ENCODE data around the gene NUDT17.
"Not testable (repeated sequence)": the region's sequence is repeated elsewhere in the genome, so short reads cannot be mapped to it uniquely, and the experiment has no call there.

Gene NUDT17, protein sequence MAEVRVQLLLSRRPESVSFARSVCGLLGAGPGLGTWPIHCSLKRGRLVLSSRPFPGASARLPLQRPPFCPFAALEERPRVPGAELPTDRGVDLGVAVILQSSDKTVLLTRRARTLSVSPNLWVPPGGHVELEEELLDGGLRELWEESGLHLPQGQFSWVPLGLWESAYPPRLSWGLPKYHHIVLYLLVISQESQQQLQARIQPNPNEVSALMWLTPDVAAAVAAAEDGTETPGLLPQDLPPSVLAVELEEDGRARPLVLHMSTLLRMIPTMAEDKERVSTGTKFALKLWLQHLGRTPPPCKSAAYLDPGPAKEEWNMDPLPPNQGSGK

GRCh38 chr1:145845514-145846161 lies at the start of gene NUDT17:
TSS of gene NUDT17 (plus strand) at chr1:145845630. CDS start at chr1:145845641, 11 bp downstream.
- peak; percentile 84 for DNase-seq

GRCh38 chr1:145796753-145797152 lies 48.7 kb upstream of the NUDT17 start:
- DNase-seq: no peak

- no peak for DNase-seq
These were observed 45.6 kb upstream of the NUDT17 start for GRCh38 chr1:145799806-145800205.

- DNase-seq: no peak
These were observed 41.0 kb upstream of the NUDT17 start for GRCh38 chr1:145804235-145805045.

GRCh38 chr1:145805057-145805456 lies 40.4 kb upstream of the NUDT17 start:
- DNase-seq: no peak

GRCh38 chr1:145806408-145806807 lies 39.0 kb upstream of the NUDT17 start:
- no peak for DNase-seq

DNA sequence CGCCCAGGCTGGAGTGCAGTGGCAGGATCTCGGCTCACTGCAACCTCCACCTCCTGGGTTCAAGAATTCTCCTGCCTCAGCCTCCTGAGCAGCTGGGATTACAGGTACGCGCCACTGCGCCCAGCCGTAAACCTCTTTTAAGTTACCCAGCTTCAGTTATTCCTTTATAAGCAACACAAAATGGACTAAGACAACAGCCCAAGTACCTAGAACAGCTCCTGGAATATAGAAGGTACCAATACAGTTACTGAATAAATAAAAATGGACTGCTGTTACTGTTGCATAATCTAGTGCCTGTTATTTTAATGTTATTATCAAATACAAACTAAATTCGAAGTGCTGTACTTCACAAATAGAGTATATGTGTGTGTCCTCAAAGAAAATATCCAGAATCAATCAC lies 38.6 kb upstream of the NUDT17 start:
- DNase-seq: no peak

GRCh38 chr1:145812977-145813810 lies 32.2 kb upstream of the NUDT17 start:
- not testable (repeated sequence) for DNase-seq

DNA sequence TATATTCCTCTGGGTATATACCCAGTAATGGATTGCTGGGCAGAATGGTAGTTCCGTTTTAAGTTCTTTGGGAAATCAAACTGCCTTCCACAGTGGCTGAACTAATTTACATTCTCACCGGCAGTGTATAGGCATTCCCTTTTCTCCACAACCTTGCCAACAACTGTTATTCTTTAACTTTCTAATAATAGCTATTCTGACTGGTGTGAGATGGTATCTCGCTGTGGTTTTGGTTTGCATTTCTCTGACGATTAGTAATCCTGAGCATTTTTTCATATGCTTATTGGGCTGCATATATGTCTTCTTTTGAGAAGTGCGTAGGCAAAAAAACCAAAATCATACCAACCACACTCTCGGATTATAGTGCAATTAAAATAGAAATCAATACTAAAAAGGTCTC lies 27.3 kb upstream of the NUDT17 start:
- not testable (repeated sequence) for DNase-seq

GRCh38 chr1:145822779-145823331 lies 22.6 kb upstream of the NUDT17 start:
- DNase-seq: not testable (repeated sequence)

DNA sequence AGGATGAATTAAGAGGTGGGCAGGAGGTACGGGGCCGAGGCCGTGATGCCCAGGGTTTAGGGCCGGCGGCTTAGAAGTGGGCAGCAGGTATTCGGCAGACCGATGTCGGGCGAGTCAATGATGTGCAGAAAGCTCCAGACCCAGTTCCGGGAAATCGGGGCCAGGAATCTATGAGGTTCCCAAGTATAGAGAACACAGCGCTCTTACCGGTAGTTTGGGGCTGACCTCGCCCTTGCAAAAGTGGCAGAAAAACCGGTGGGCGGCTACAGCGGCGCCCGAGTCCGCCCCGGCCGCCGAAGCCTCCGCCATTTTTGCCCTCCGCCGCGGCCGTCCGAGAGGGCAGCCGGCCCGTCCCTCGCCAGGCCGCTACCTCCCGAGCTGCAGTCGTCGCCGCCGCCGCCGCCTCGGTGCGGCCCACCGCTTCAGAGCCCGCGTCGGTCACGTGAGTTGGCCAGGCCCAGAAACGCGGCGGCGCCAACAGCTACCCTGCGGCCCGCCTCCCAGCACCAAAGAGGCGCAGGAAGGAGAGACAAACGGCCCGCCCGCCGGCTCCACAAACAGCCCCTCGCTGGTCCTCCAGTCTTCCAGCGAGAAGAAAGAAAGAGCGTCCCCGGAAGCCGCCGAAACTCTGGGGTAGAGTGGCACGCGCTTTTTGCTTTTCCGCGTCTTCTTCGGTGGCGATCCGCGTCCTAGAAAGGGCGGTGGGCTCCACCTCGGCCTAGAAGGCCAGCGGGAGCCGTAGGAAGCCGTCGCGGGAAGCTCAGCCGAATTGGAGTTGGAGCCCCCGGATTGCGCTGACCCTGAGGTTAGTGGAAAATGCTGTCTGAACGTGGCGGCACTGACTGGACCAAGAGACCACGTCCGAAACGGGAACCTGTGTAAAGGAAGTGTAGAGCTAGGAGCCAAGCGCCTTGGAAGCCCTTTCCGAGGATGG lies 21.6 kb upstream of the NUDT17 start, which contains the start of the genes POLR3C and RNF115:
Gene POLR3C, plus strand, starts transcription at position 636 of the 934 bp plus-strand sequence. CDS start 1,577 bp downstream, outside the sequence.
Gene RNF115, minus strand, starts transcription at position 531 of the 934 bp plus-strand sequence. Its CDS starts 222 bp downstream, at position 309.
- peak; percentile 94 for DNase-seq

GRCh38 chr1:145824499-145824842 lies 21.0 kb upstream of the NUDT17 start:
- no peak for DNase-seq

- DNase-seq: no peak
These were observed 19.4 kb upstream of the NUDT17 start for GRCh38 chr1:145826030-145826429.

- DNase-seq: no peak
These were observed 17.5 kb upstream of the NUDT17 start for GRCh38 chr1:145827966-145828365.

DNA sequence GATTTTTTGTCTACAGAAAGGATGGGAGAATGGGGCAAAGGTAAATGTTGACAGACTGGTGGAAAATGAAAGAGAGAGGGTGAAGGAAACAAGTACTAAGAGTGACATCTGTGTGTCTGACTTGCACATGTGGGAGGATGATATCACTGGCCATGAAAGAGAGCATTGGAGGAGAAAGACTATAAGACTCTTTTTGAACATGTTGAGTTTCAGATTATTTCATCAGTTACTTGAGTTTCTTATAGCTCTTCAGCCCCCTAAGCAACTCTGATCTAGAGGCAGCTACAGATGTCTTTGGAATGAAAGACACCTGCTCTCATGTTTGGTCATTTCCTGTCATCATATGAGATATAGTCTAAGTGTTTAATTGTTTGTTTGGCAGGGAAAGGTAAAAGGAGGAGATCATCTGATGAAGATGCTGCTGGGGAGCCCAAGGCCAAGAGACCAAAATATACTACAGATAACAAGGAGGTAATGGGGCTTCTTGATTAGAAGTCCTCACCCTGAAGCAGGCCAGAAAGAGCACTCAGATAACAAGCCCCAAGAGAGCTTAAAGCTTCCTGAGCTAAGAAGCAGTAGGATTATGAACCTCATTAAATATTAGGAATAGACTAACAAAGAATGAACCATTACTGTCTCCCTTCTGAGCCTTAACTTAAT lies 16.9 kb upstream of the NUDT17 start:
- no peak for DNase-seq

GRCh38 chr1:145830810-145831209 lies 14.6 kb upstream of the NUDT17 start:
- not testable (repeated sequence) for DNase-seq

DNA sequence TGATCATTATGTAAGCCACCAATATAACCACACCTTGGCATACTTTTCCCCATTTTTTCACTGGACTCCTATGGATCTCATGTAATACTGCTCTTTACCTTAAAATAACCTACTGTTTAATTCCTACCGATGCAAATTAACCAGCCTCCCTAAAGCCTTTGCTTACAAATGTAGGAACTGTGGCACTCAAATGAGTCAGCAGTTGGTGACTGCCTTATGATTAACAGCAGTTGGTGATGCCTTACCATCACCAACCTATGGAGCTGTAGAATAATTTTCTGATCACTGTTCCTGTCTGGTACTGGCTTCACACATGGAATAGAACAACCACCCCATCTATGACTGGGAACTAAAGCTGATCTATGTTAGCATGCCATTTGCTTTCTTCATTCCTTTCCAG lies 7.8 kb upstream of the NUDT17 start:
- no peak for DNase-seq

DNA sequence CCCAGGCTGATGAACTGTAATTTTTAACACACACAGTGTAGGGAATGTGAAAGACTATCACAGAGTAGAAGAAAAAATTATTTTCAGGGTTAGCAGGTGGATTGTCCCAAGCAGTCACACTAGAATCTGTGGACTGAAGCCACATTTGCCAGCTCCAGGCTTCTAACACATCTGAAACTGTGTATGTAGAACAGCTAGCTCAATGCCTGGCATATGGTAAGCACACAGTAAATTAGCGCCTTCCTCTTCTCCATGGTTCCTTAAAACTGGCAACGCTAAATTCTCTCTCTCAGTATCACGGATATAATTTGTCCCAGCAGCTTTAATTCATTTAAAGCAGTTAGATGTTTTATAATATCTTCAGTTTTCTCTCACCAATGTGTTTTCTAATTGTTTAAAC lies 2.4 kb upstream of the NUDT17 start:
- DNase-seq: no peak

DNA sequence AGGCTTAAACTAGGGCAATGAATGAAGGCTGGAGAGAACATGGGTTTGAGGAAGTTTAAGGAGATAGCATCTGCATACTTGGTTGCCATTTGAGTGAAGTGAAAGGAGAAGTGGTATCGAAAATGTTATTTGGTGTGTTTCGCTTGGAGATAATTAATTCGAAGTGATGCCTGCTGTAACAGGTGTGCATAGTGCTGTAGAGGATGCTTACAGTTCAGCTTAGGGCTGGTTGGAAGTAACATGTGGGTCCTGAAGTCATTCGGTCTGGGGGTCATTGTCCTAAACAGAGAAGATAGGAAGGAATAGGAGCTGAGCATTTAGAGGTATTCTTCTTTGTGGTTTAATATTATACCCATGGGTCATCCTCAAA lies 301 bp upstream of the NUDT17 start:
- no peak for DNase-seq

DNA sequence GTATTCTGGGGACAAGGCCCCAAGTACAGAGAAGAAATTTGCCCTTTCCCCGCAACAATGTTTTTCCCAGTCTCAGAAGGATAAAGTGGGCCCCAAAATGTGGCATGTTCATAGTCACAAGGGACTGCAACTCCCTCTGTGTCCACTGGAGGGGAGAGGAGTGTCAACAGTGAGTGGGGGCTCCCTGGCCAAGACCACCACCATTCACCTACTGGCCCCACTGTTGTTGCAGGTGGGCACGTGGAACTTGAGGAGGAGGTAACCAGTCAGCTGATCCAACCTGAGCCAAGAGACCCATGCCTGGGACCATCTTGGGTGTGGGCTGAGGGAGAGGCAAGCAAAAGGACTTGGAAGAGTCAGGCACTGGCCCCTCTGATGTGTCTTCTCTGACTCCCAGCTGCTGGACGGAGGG lies 777 bp downstream of the NUDT17 start:
- DNase-seq: peak; percentile 50

- DNase-seq: no peak
These were observed 2.4 kb downstream of the NUDT17 start for GRCh38 chr1:145847827-145848226.

All from NCI-H146 (cell line).